ENCODE results near the gene TNP1. TPM values are rescaled to one million over a fixed set of nuclear protein-coding genes. Genes with fewer than 3 reads are reported as not detected.

The TNP1 gene
- polyA plus RNA-seq, 1 of the 3 experiments (the other 2 are of a cell fraction) = not detected

GRCh38 chr2:216850665-216851322, 9.1 kb downstream of the TNP1 start (continued):
- no peak for TF ChIP-seq FOXJ3 (CRISPR knock-in tag; IDR thresholded peaks at IDR 0.05)

GRCh38 chr2:216849987-216850386, 9.9 kb downstream of the TNP1 start:
- Histone ChIP-seq H3K4me1 (ENCODE audit: control insufficient read depth in 1 of 2, insufficient read depth in 2 of 2, low read depth in 1 of 2, low read length in 1 of 2) (no peaks in the 10 kb centered on the region), H3K27me3 (ENCODE audit: insufficient read depth) (no peaks in the 10 kb centered on the region), H3K27ac (ENCODE audit: low read depth in 2 of 2, low read length in 1 of 2) (no peak overlapping the region), H3K9me3 (no peaks in the 10 kb centered on the region), H3K9ac (no peak overlapping the region), H3K4me3 (ENCODE audit: low read depth in 2 of 2, low read length in 1 of 2) (no peak overlapping the region), H3K9me2 (no peaks in the 10 kb centered on the region), H3F3A (replicated peaks; ENCODE audit: insufficient read depth) (no peaks in the 10 kb centered on the region), H4K20me1 (ENCODE audit: insufficient read depth) (no peaks in the 10 kb centered on the region), H3K36me3 (replicated peaks in 1 of 2; ENCODE audit: control insufficient read depth in 1 of 2, insufficient read depth in 2 of 2, low read length in 1 of 2) (no peaks in the 10 kb centered on the region), H2AFZ (ENCODE audit: low read depth) (no peak overlapping the region), H3K79me2 (ENCODE audit: insufficient read depth) (no peaks in the 10 kb centered on the region), H3K4me2 (no peak overlapping the region)
- 76% methylated on average over 10 of the region's 10 CpGs for WGBS (ENCODE audit: low lambda C conversion rate)
- DNase-seq = no peak
- CTCF ChIA-PET = no interaction called here
- POLR2A ChIA-PET = no interaction called here
- TF ChIP-seq CHD2 (IDR thresholded peaks at IDR 0.05; ENCODE audit: low read length, partially characterized antibody) (no peak), SMC3 (IDR thresholded peaks at IDR 0.05; ENCODE audit: low read depth, low read length) (no peak), RCOR1 (IDR thresholded peaks at IDR 0.05; ENCODE audit: low read length) (no peak), TCF12 (IDR thresholded peaks at IDR 0.05) (no peak), NRF1 (IDR thresholded peaks at IDR 0.05; ENCODE audit: low read depth, low read length) (no peak), EP300 (IDR thresholded peaks at IDR 0.05; ENCODE audit: borderline replicate concordance in 1 of 2, low read depth in 1 of 2, low read length in 1 of 2) (no peak), FOXJ3 (CRISPR knock-in tag; IDR thresholded peaks at IDR 0.05) (no peak), GABPA (IDR thresholded peaks at IDR 0.05; ENCODE audit: low read depth) (no peak), FOXM1 (IDR thresholded peaks at IDR 0.05; ENCODE audit: low read depth) (no peak), USF2 (IDR thresholded peaks at IDR 0.05; ENCODE audit: borderline replicate concordance, low read depth, low read length) (no peak), MAX (IDR thresholded peaks at IDR 0.05; ENCODE audit: low read depth) (no peak), POLR2AphosphoS5 (IDR thresholded peaks at IDR 0.05; ENCODE audit: low read depth, low read length) (no peak), EZH2phosphoT487 (IDR thresholded peaks at IDR 0.05; ENCODE audit: borderline replicate concordance, low read depth) (no peak), MXI1 (IDR thresholded peaks at IDR 0.05; ENCODE audit: low read depth, low read length) (no peak), JUND (IDR thresholded peaks at IDR 0.05) (no peak), FOSL2 (IDR thresholded peaks at IDR 0.05; ENCODE audit: borderline replicate concordance, low read depth) (no peak), USF1 (IDR thresholded peaks at IDR 0.05; ENCODE audit: borderline replicate concordance, low read depth) (no peak), TEAD4 (IDR thresholded peaks at IDR 0.05; ENCODE audit: borderline replicate concordance, insufficient read depth) (no peak), CTCF (IDR thresholded peaks at IDR 0.05) (no peak)

Measured in SK-N-SH (cell line).